CD14-positive monocyte (primary cell): Measurements from ENCODE around the gene CCNT2. TPM values are rescaled to one million over a fixed set of nuclear protein-coding genes. Genes with fewer than 3 reads are reported as not detected.

Experiments
- DNase-seq, 3 donors: peaks; one replicate each; pipeline ENCODE4 v3.0.0-alpha.2; 2011 to 2022
- H2AFZ ChIP-seq: 2 replicates; pipeline ENCODE4 v1.6.0; 2012; ENCODE audit warnings: mild to moderate bottlenecking, low read depth, low read length, inconsistent platforms; ENCODE audit not compliant: insufficient read depth, poor library complexity, severe bottlenecking
- H3K27ac ChIP-seq, 2 donors: 1 replicate in 1 of 2; 2 replicates in 1 of 2; pipeline ENCODE4 v1.5.1; 2012 to 2013; ENCODE audit warnings: low read length in 2 of 2, control low read depth in 1 of 2, inconsistent platforms in 1 of 2, low read depth in 1 of 2, mild to moderate bottlenecking in 1 of 2
- H3K27me3 ChIP-seq, 2 donors: one replicate each; pipeline versions ENCODE4 v1.6.0 to v1.6.1; 2011 to 2013; ENCODE audit warnings: low read length in 2 of 2; ENCODE audit not compliant: control insufficient read depth in 2 of 2, insufficient read depth in 2 of 2
- H3K36me3 ChIP-seq, 2 donors: replicated peaks in 1 of 2; 1 replicate in 1 of 2; 2 replicates in 1 of 2; pipeline versions ENCODE4 v1.5.1 to v1.6.1; 2012 to 2013; ENCODE audit warnings: low read length in 2 of 2, control low read depth in 1 of 2, inconsistent platforms in 1 of 2, mild to moderate bottlenecking in 1 of 2; ENCODE audit not compliant: insufficient read depth in 2 of 2, control insufficient read depth in 1 of 2
- H3K4me1 ChIP-seq, 2 donors: 1 replicate in 1 of 2; 2 replicates in 1 of 2; pipeline versions ENCODE4 v1.5.1 to v1.6.1; 2012 to 2013; ENCODE audit warnings: low read length in 2 of 2, control low read depth in 1 of 2, inconsistent platforms in 1 of 2, mild to moderate bottlenecking in 1 of 2, moderate library complexity in 1 of 2; ENCODE audit not compliant: insufficient read depth in 2 of 2, control insufficient read depth in 1 of 2
- H3K4me2 ChIP-seq: replicated peaks from 2 replicates; pipeline ENCODE3; 2012; ENCODE audit warnings: low read length, moderate library complexity, mild to moderate bottlenecking; ENCODE audit not compliant: poor library complexity, severe bottlenecking; ENCODE audit errors: extremely low read depth
- H3K4me3 ChIP-seq, 3 experiments: fragments of 200-600 bp in 1 of 3; sonication (generic) in 1 of 3; replicated peaks in 1 of 3; 1 replicate in 2 of 3; 2 replicates in 1 of 3; pipeline ENCODE4 v1.5.1; 2011 to 2013; ENCODE audit warnings: low read length in 3 of 3, mild to moderate bottlenecking in 3 of 3, control low read depth in 2 of 3, low read depth in 2 of 3, inconsistent platforms in 1 of 3, moderate library complexity in 1 of 3
- H3K79me2 ChIP-seq: 2 replicates; pipeline ENCODE4 v1.6.0; 2012; ENCODE audit warnings: mild to moderate bottlenecking, control low read depth, inconsistent platforms, low read length, moderate library complexity; ENCODE audit not compliant: insufficient read depth
- H3K9ac ChIP-seq: 2 replicates; pipeline ENCODE4 v1.6.0; 2017; ENCODE audit warnings: low read length, mild to moderate bottlenecking; ENCODE audit not compliant: insufficient read depth, poor library complexity, severe bottlenecking
- H3K9me3 ChIP-seq, 2 donors: replicated peaks in 1 of 2; 1 replicate in 1 of 2; 2 replicates in 1 of 2; pipeline versions ENCODE4 v1.5.1 to v1.6.1; 2012 to 2013; ENCODE audit warnings: low read length in 2 of 2, control low read depth in 1 of 2; ENCODE audit not compliant: control insufficient read depth in 1 of 2, insufficient read depth in 1 of 2
- H4K20me1 ChIP-seq: 2 replicates; pipeline ENCODE4 v1.6.0; 2012; ENCODE audit warnings: mild to moderate bottlenecking, low read length, control low read depth, moderate library complexity; ENCODE audit not compliant: insufficient read depth
- H3K27ac Mint-ChIP-seq, 7 donors: one replicate each; pipeline ENCODE4 v1.8.0; 2020; ENCODE audit warnings: mild to moderate bottlenecking in 7 of 7, mixed read lengths in 7 of 7, moderate library complexity in 6 of 7, inconsistent platforms in 2 of 7
- H3K27me3 Mint-ChIP-seq, 3 donors: one replicate each; pipeline ENCODE4 v1.8.0; 2021 to 2022; ENCODE audit warnings: low read depth in 3 of 3, mild to moderate bottlenecking in 3 of 3, mixed read lengths in 3 of 3, moderate library complexity in 3 of 3, inconsistent platforms in 1 of 3
- H3K36me3 Mint-ChIP-seq, 2 donors: one replicate each; pipeline ENCODE4 v1.8.0; 2020; ENCODE audit warnings: mixed read lengths in 2 of 2, inconsistent platforms in 1 of 2, mild to moderate bottlenecking in 1 of 2
- H3K4me1 Mint-ChIP-seq: one replicate; pipeline ENCODE4 v1.8.0; 2020; ENCODE audit warnings: mild to moderate bottlenecking, mixed read lengths
- H3K4me3 Mint-ChIP-seq, 2 donors: one replicate each; pipeline ENCODE4 v1.8.0; 2020; ENCODE audit warnings: mild to moderate bottlenecking in 2 of 2, mixed read lengths in 2 of 2, moderate library complexity in 1 of 2
- H3K9me3 Mint-ChIP-seq, 7 donors: one replicate each; pipeline ENCODE4 v1.8.0; 2020 to 2022; ENCODE audit warnings: mixed read lengths in 7 of 7, mild to moderate bottlenecking in 6 of 7, moderate library complexity in 6 of 7, inconsistent platforms in 2 of 7
- CTCF ChIP-seq: fragments of 200-600 bp; IDR thresholded peaks from one replicate; pipeline ENCODE4 v1.8.0; 2022; ENCODE audit warnings: antibody characterized with exemption, mild to moderate bottlenecking
- WGBS: methylation state at CpG from one replicate; pipeline ENCODE4 v1.1.5; 2013; ENCODE audit warnings: missing lambda C conversion rate; ENCODE audit not compliant: insufficient coverage; 5-methylcytosine and 5-hydroxymethylcytosine counted together
- intact Hi-C, 2 donors: fragments of 100-400 bp; cut with micrococcal nuclease; formaldehyde crosslinking; loops; one replicate each; pipeline versions ENCODE4 v1.15.0 to v1.15.1; 2023
- polyA plus RNA-seq, 3 donors: library from polyadenylated mRNA; depleted of rRNA in 1 of 3; unstranded in 2 of 3; stranded (reverse) in 1 of 3; fragments of 300-500 nt in 2 of 3; fragments of >200 nt in 1 of 3; fragmentation: Illumina TruSeq in 2 of 3; gene quantifications; 1 replicate in 2 of 3; 2 replicates in 1 of 3; pipeline ENCODE4 v1.2.3, GENCODE V29; 2012 to 2021

Gene CCNT2
- polyA plus RNA-seq, 3 donors = 8.3 to 20.5 (median 12.2) TPM

- peaks cover 3% of the 10 kb centered on the region for H3K4me1 Mint-ChIP-seq
- intact Hi-C loops = no loop called here
- DNase-seq = no peak
These were observed 54.9 kb downstream of the CCNT2 start for GRCh38 chr2:134973241-134974138.

More at GRCh38 chr2:134973241-134974138, 54.9 kb downstream of the CCNT2 start:
- H3K4me3 Mint-ChIP-seq = no peak overlapping the region
- no peak overlapping the region for H3K27ac Mint-ChIP-seq
- H3K36me3 ChIP-seq = no peaks in the 10 kb centered on the region
- H3K79me2 ChIP-seq = no peaks in the 10 kb centered on the region
- H3K9me3 Mint-ChIP-seq = peaks cover 28 to 54% (median 38%) of the 10 kb centered on the region in 7 donors
- no peak overlapping the region for H2AFZ ChIP-seq
- no peak overlapping the region for H3K27ac ChIP-seq
- H3K27me3 Mint-ChIP-seq = peaks cover 0 to 1% (median 0%) of the 10 kb centered on the region in 3 donors
- H3K4me3 ChIP-seq = no peak overlapping the region
- H3K4me1 ChIP-seq = no peaks in the 10 kb centered on the region
- H3K4me2 ChIP-seq = no peak overlapping the region
- no peak for TF ChIP-seq CTCF
- WGBS = no CpG with 5 or more reads among the region's 2 CpGs
- no peaks in the 10 kb centered on the region for H4K20me1 ChIP-seq
- no peaks in the 10 kb centered on the region for H3K27me3 ChIP-seq
- H3K9ac ChIP-seq = no peak overlapping the region
- no peaks in the 10 kb centered on the region for H3K36me3 Mint-ChIP-seq
- peaks cover 16 to 21% of the 10 kb centered on the region in 2 donors for H3K9me3 ChIP-seq
